Esophagus mucosa (tissue), 1 donor: ENCODE results near the gene FKTN. TPM values are rescaled to one million over a fixed set of nuclear protein-coding genes. Genes with fewer than 3 reads are reported as not detected.
A peak's percentile ranks its signal among the peaks of the same experiment; 100 is the strongest.

Experiments used
- ATAC-seq: fragments of 200-7000 bp; cut with Tn5 transposase; one replicate; pipeline ENCODE4 v1.9.1; 2020
- total RNA-seq: library from RNA; stranded (reverse); gene quantifications from one replicate; pipeline ENCODE4 v1.2.4, GENCODE V29; 2023
- donor health status: DM: yes; HTN: yes; CAD: no.

Gene FKTN
- total RNA-seq, 1 donor from 2014 or later = 12.3 TPM

- no peak for ATAC-seq
Measured at GRCh38 chr9:105679257-105680022, 121.5 kb downstream of the FKTN start.

GRCh38 chr9:105681313-105681712 lies 123.4 kb downstream of the FKTN start:
- no peak for ATAC-seq

GRCh38 chr9:105681724-105682123 lies 123.8 kb downstream of the FKTN start:
- ATAC-seq = peak; percentile 37

GRCh38 chr9:105683688-105684275 lies 125.9 kb downstream of the FKTN start:
- ATAC-seq = no peak

GRCh38 chr9:105686936-105687335 lies 129.0 kb downstream of the FKTN start:
- ATAC-seq = no peak

Other genes starting within 250 kb of the FKTN start
- 2.3 TPM for gene FSD1L, start 110.1 kb upstream of the FKTN start, total RNA-seq
- not detected for gene TAL2, start 104.3 kb downstream of the FKTN start, total RNA-seq
- gene TMEM38B, start 136.4 kb downstream of the FKTN start, total RNA-seq = 4.1 TPM